HT1080 (cell line): Measurements from ENCODE around the gene RYR3. TPM values are rescaled to one million over a fixed set of nuclear protein-coding genes. Genes with fewer than 3 reads are reported as not detected.

Source experiments
- DNase-seq: peaks from one replicate; pipeline ENCODE4 v3.0.0-alpha.2; 2015; ENCODE audit warnings: low read depth
- total RNA-seq: library from RNA; depleted of rRNA; stranded (reverse); fragments of >200 nt; shearing (Covaris generic); gene quantifications from 2 replicates; pipeline ENCODE4 v1.2.3, GENCODE V29; 2014

Gene RYR3
- total RNA-seq, 1 experiment from 2014 or later: 0.02 TPM

GRCh38 chr15:33503681-33504080 is 192.9 kb downstream of the RYR3 start:
- DNase-seq: no peak

- no peak for DNase-seq
Observed at GRCh38 chr15:33506781-33507296, 196.1 kb downstream of the RYR3 start.

- no peak for DNase-seq
Observed at GRCh38 chr15:33508703-33509102, 197.9 kb downstream of the RYR3 start.

- no peak for DNase-seq
Observed at GRCh38 chr15:33515121-33515520, 204.4 kb downstream of the RYR3 start.

- DNase-seq: no peak
Observed at GRCh38 chr15:33516563-33516962, 205.8 kb downstream of the RYR3 start.

- no peak for DNase-seq
Observed at GRCh38 chr15:33517944-33518343, 207.2 kb downstream of the RYR3 start.

- DNase-seq: no peak
Observed at GRCh38 chr15:33518421-33518820, 207.7 kb downstream of the RYR3 start.

- no peak for DNase-seq
Observed at GRCh38 chr15:33524274-33524673, 213.5 kb downstream of the RYR3 start.

GRCh38 chr15:33526532-33526931 is 215.8 kb downstream of the RYR3 start:
- peak; percentile 11 for DNase-seq

GRCh38 chr15:33533197-33533596 is 222.4 kb downstream of the RYR3 start:
- no peak for DNase-seq

GRCh38 chr15:33534642-33535041 is 223.9 kb downstream of the RYR3 start:
- DNase-seq: no peak

GRCh38 chr15:33535135-33535534 is 224.4 kb downstream of the RYR3 start:
- DNase-seq: no peak

- DNase-seq: no peak
Observed at GRCh38 chr15:33539825-33540573, 229.2 kb downstream of the RYR3 start.

GRCh38 chr15:33543957-33544356 is 233.2 kb downstream of the RYR3 start:
- DNase-seq: no peak

GRCh38 chr15:33545866-33546265 is 235.1 kb downstream of the RYR3 start:
- DNase-seq: no peak

GRCh38 chr15:33547876-33548275 is 237.1 kb downstream of the RYR3 start:
- DNase-seq: peak; percentile 14

- DNase-seq: no peak
Observed at GRCh38 chr15:33551860-33552259, 241.1 kb downstream of the RYR3 start.

GRCh38 chr15:33553157-33553556 is 242.4 kb downstream of the RYR3 start:
- DNase-seq: no peak

- no peak for DNase-seq
Observed at GRCh38 chr15:33559207-33559890, 248.6 kb downstream of the RYR3 start.

- no peak for DNase-seq
Observed at GRCh38 chr15:33561407-33561806, 250.6 kb downstream of the RYR3 start.

- DNase-seq: no peak
Observed at GRCh38 chr15:33561967-33562366, 251.2 kb downstream of the RYR3 start.

- DNase-seq: peak; percentile 49
Observed at GRCh38 chr15:33565094-33565493, 254.3 kb downstream of the RYR3 start.

- DNase-seq: no peak
Observed at GRCh38 chr15:33567652-33568051, 256.9 kb downstream of the RYR3 start.
